T-cell (primary cell): Measurements from ENCODE around the gene ACTN1. TPM values are rescaled to one million over a fixed set of nuclear protein-coding genes. Genes with fewer than 3 reads are reported as not detected.

ENCODE experiments used
- ATAC-seq, 4 experiments: fragments of 200-7000 bp in 3 of 4; fragments of 150-1000 bp in 1 of 4; cut with Tn5 transposase; replicated peaks in 1 of 4; 1 replicate in 3 of 4; 2 replicates in 1 of 4; pipeline ENCODE4 v1.10.0; 2021; ENCODE audit warnings: moderate library complexity in 3 of 4, mild to moderate bottlenecking in 2 of 4, moderate number of reproducible peaks in 1 of 4
- CTCF ChIA-PET, 2 donors: fragments of 300-600 bp; sonication (Branson Sonifier 250); formaldehyde crosslinking; loops; one replicate each; lab custom pipeline; 2022; ENCODE audit warnings: antibody characterized with exemption in 2 of 2; lab: Charles Lee
- POLR2A ChIA-PET, 2 donors: fragments of 300-600 bp; sonication (Branson Sonifier 250); formaldehyde crosslinking; loops; one replicate each; lab custom pipeline; 2022; ENCODE audit warnings: antibody characterized with exemption in 2 of 2; lab: Charles Lee
- DNase-seq, 35 experiments: peaks; one replicate each; pipeline versions ENCODE4 v3.0.0 to v3.0.0-alpha.2; 2013 to 2023
- H3K27ac ChIP-seq: one replicate; pipeline ENCODE4 v1.5.1; 2013; ENCODE audit warnings: low read length
- H3K27me3 ChIP-seq, 2 experiments: replicated peaks in 1 of 2; 1 replicate in 1 of 2; 2 replicates in 1 of 2; pipeline versions ENCODE4 v1.6.1 to v1.7.0; 2013; ENCODE audit warnings: low read length in 1 of 2, mixed read lengths in 1 of 2; ENCODE audit not compliant: control insufficient read depth in 2 of 2, insufficient read depth in 2 of 2; ENCODE audit errors: extremely low read depth in 1 of 2
- H3K36me3 ChIP-seq, 2 donors: 1 replicate in 1 of 2; 2 replicates in 1 of 2; pipeline versions ENCODE4 v1.6.1 to v1.7.0; 2013; ENCODE audit warnings: low read length in 1 of 2; ENCODE audit not compliant: control insufficient read depth in 2 of 2, insufficient read depth in 1 of 2; ENCODE audit errors: extremely low read depth in 1 of 2
- H3K4me1 ChIP-seq, 2 experiments: 1 replicate in 1 of 2; 2 replicates in 1 of 2; pipeline versions ENCODE4 v1.6.1 to v1.7.0; 2013; ENCODE audit warnings: low read length in 2 of 2, mixed read lengths in 1 of 2; ENCODE audit not compliant: insufficient read depth in 2 of 2, control insufficient read depth in 1 of 2; ENCODE audit errors: extremely low read depth in 1 of 2
- H3K4me3 ChIP-seq, 2 donors: 1 replicate in 1 of 2; 2 replicates in 1 of 2; pipeline versions ENCODE4 v1.5.1 to v1.7.0; 2013; ENCODE audit warnings: mild to moderate bottlenecking in 2 of 2, low read length in 1 of 2, moderate library complexity in 1 of 2; ENCODE audit not compliant: control insufficient read depth in 1 of 2; ENCODE audit errors: extremely low read depth in 1 of 2
- H3K9me3 ChIP-seq: 2 replicates; pipeline ENCODE4 v1.7.0; 2013
- H3K27ac Mint-ChIP-seq, 2 donors: one replicate each; pipeline ENCODE4 v1.8.0; 2020 to 2021; ENCODE audit warnings: mild to moderate bottlenecking in 2 of 2, mixed read lengths in 2 of 2
- H3K27me3 Mint-ChIP-seq, 2 donors: one replicate each; pipeline ENCODE4 v1.8.0; 2021 to 2022; ENCODE audit warnings: mixed read lengths in 2 of 2
- H3K36me3 Mint-ChIP-seq: one replicate; pipeline ENCODE4 v1.8.0; 2021; ENCODE audit warnings: mixed read lengths
- H3K4me1 Mint-ChIP-seq, 3 donors: one replicate each; pipeline ENCODE4 v1.8.0; 2020 to 2022; ENCODE audit warnings: mixed read lengths in 3 of 3, mild to moderate bottlenecking in 1 of 3
- H3K4me3 Mint-ChIP-seq, 3 donors: one replicate each; pipeline ENCODE4 v1.8.0; 2020 to 2022; ENCODE audit warnings: mild to moderate bottlenecking in 3 of 3, mixed read lengths in 3 of 3, moderate library complexity in 3 of 3
- H3K9me3 Mint-ChIP-seq, 3 donors: one replicate each; pipeline ENCODE4 v1.8.0; 2020 to 2022; ENCODE audit warnings: mixed read lengths in 3 of 3
- WGBS: methylation state at CpG from one replicate; pipeline ENCODE4 v1.1.5; 2013; ENCODE audit warnings: missing lambda C conversion rate; ENCODE audit not compliant: insufficient coverage; 5-methylcytosine and 5-hydroxymethylcytosine counted together
- total RNA-seq, 35 experiments: library from RNA in 6 of 35; stranded (reverse) in 6 of 35; fragments of 120-200 nt in 1 of 35; gene quantifications; one replicate each; pipeline versions ENCODE4 v1.2.1 to v1.2.4 and lab custom pipeline; 2013 to 2026

Gene ACTN1
- total RNA-seq, 5 donors from 2014 or later (not counting 1 experiment from before 2014, with no cell fraction given), result 84.8 to 219 (median 122) TPM

DNA sequence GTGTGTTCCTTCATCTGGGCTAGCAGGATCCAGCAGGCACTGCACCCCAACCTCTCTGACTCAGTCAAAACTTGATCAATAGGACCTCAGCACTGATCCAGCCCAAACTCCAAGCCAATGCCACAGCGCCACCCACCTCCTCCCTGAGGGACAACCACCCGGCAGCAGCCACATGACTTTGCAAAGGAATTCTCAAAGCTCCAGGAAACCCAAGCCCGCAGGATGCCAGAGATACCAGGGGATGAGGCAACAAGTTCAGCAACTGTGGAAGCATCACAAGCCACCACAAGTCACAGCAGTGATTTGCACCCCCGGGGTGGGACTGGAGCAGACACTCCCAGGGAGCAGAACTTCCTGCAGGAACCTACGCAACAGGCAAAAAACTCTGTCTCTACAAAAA lies 37.3 kb downstream of the ACTN1 start:
- no peaks in the 10 kb centered on the region for H3K9me3 Mint-ChIP-seq
- Histone ChIP-seq H3K36me3 (peaks cover 4 to 6% of the 10 kb centered on the region in 2 donors), H3K4me1 (peaks cover 27 to 89% of the 10 kb centered on the region in 2 experiments), H3K27me3 (no peaks in the 10 kb centered on the region), H3K9me3 (no peaks in the 10 kb centered on the region), H3K27ac (no peak overlapping the region), H3K4me3 (no peak overlapping the region)
- H3K4me3 Mint-ChIP-seq, result no peak overlapping the region
- DNase-seq (no peak), ATAC-seq (no peak)
- peak overlapping the region; percentile 28 to 82 for H3K27ac Mint-ChIP-seq
- peaks cover 90 to 92% (median 90%) of the 10 kb centered on the region in 3 donors for H3K4me1 Mint-ChIP-seq
- ChIA-PET POLR2A (no interaction called here), CTCF (no interaction called here)
- H3K36me3 Mint-ChIP-seq, result no peaks in the 10 kb centered on the region
- no peaks in the 10 kb centered on the region for H3K27me3 Mint-ChIP-seq
- WGBS, result 88% methylated on average over 3 of the region's 5 CpGs

- Mint-ChIP-seq H3K4me3 (peak overlapping the region in 1 of 3 donors; percentile 28), H3K4me1 (peaks cover 89 to 92% (median 90%) of the 10 kb centered on the region in 3 donors)
- CTCF ChIA-PET, result no interaction called here
Observed at GRCh38 chr14:68940614-68941185, 38.4 kb downstream of the ACTN1 start.

DNA sequence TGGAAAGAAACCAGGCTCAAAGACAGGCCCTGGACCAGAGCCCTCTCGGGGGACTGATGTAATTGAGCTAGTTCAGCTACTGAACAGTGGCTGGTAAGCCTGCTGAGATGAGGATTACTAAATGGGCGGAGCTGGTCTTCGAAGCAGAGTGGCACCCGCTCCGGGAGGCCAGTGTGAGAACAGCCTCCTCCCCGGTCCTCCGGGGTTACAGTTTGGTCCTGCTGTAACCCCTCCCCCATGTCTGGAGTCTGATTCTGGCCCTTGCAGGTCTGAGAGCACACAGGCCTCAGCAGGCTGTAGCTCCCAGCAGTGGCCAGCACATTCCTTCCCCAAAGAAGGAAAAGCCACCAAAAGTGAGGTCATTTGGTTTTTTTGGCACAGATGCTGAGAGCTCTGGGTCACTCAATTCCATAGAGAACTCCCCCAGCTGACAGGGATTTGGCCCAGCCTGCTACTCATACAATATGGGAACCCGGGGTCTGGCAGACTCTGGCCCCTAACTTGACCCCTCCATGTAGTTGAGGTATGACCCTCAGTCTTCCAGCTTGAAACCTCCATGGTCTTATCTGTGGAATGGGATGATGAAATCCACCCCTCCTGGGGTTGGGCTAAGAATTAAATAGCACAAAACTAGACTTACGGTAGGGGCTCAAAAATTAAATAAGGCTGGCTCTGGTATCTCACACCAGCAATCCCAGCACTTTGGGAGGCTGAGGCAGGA lies 39.0 kb downstream of the ACTN1 start:
- Mint-ChIP-seq H3K9me3 (no peaks in the 10 kb centered on the region), H3K27ac (peak overlapping the region in 1 of 2 donors; percentile 82), H3K4me3 (peak overlapping the region in 1 of 3 donors; percentile 62), H3K4me1 (peaks cover 86 to 92% (median 86%) of the 10 kb centered on the region in 3 donors), H3K36me3 (peaks cover 7% of the 10 kb centered on the region), H3K27me3 (no peaks in the 10 kb centered on the region)
- no peaks in the 10 kb centered on the region for H3K27me3 ChIP-seq
- no peaks in the 10 kb centered on the region for H3K9me3 ChIP-seq
- no peak overlapping the region for H3K27ac ChIP-seq
- CTCF ChIA-PET, result interaction anchor here in 1 of 2 donors (0.5 to 1.6 kb wide), 2 partner anchors 17 to 29 kb away, joined by 4 to 5 read pairs; no protein-coding TSS in a partner anchor
- WGBS, result 86% methylated on average over 8 of the region's 9 CpGs
- H3K36me3 ChIP-seq, result peaks cover 4 to 6% of the 10 kb centered on the region in 2 donors
- H3K4me1 ChIP-seq, result peaks cover 17 to 87% of the 10 kb centered on the region in 2 experiments
- H3K4me3 ChIP-seq, result no peak overlapping the region
- ATAC-seq (peak in 2 of 4 experiments; percentile 31 to 33), DNase-seq (no peak)
- POLR2A ChIA-PET, result no interaction called here

More at GRCh38 chr14:68940614-68941185, 38.4 kb downstream of the ACTN1 start:
- no peak overlapping the region for H3K27ac ChIP-seq
- ATAC-seq, result no peak
- peak overlapping the region; percentile 73 to 82 for H3K27ac Mint-ChIP-seq
- 65% methylated on average over 2 of the region's 3 CpGs for WGBS
- H3K36me3 ChIP-seq, result peaks cover 4 to 6% of the 10 kb centered on the region in 2 donors
- no peak for DNase-seq
- no peaks in the 10 kb centered on the region for H3K27me3 ChIP-seq
- H3K27me3 Mint-ChIP-seq, result no peaks in the 10 kb centered on the region
- H3K9me3 Mint-ChIP-seq, result no peaks in the 10 kb centered on the region
- no peak overlapping the region for H3K4me3 ChIP-seq
- peaks cover 18 to 89% of the 10 kb centered on the region in 2 experiments for H3K4me1 ChIP-seq
- H3K36me3 Mint-ChIP-seq, result peaks cover 7% of the 10 kb centered on the region
- POLR2A ChIA-PET, result interaction anchor here in 1 of 2 donors (0.6 kb wide), 1 partner anchor 24 kb away, joined by 3 read pairs; no protein-coding TSS in a partner anchor
- H3K9me3 ChIP-seq, result no peaks in the 10 kb centered on the region

DNA sequence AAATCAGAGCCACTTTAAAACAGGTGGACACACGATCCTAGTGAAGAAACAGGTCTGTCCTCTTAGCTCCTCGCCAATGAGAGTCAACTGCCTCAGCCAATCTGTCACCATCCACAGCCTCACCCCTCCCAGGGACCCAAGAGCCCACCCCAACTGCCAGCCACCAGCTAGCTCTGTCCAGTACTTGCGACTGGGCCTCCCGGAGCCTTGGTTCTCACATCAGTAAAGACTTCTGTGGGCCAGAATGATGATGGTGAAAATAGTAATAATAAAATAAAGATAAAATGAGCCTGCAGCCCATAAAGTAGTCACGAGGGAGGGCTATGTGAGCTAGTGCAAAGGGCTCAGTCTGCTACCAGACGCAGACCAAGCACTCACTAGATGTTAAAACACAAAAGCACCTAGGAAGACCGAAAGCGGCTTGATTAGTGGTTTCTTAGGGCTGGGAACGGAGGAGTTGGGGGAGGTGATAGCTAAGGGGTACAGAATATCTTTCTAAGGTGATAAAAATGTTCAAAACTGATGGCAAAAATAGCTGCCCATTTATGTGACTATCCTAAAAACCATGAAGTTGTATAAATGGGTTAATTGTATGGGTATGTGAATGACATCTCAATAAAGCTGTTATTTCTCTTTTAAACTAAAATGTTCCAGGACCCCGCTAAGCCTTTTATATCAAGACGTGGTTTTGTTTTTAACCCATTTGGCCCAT lies 39.8 kb downstream of the ACTN1 start:
- H3K27ac ChIP-seq, result peak overlapping the region; percentile 11
- peak overlapping the region; percentile 75 to 82 for H3K27ac Mint-ChIP-seq
- H3K4me3 ChIP-seq, result no peak overlapping the region
- no peaks in the 10 kb centered on the region for H3K27me3 ChIP-seq
- no peaks in the 10 kb centered on the region for H3K27me3 Mint-ChIP-seq
- POLR2A ChIA-PET, result no interaction called here
- WGBS, result 100% methylated on average over 1 of the region's 11 CpGs
- ATAC-seq (peak in 1 of 4 experiments; percentile 26), DNase-seq (no peak)
- CTCF ChIA-PET, result interaction anchor here in 1 of 2 donors (0.5 to 1.6 kb wide), 2 partner anchors 18 to 28 kb away, joined by 4 to 5 read pairs; no protein-coding TSS in a partner anchor
- peaks cover 4 to 6% of the 10 kb centered on the region in 2 donors for H3K36me3 ChIP-seq
- no peaks in the 10 kb centered on the region for H3K9me3 ChIP-seq
- peaks cover 17 to 80% of the 10 kb centered on the region in 2 experiments for H3K4me1 ChIP-seq
- peaks cover 85 to 88% (median 85%) of the 10 kb centered on the region in 3 donors for H3K4me1 Mint-ChIP-seq
- H3K36me3 Mint-ChIP-seq, result peaks cover 7% of the 10 kb centered on the region
- H3K4me3 Mint-ChIP-seq, result peak overlapping the region in 1 of 3 donors; percentile 62
- no peaks in the 10 kb centered on the region for H3K9me3 Mint-ChIP-seq

DNA sequence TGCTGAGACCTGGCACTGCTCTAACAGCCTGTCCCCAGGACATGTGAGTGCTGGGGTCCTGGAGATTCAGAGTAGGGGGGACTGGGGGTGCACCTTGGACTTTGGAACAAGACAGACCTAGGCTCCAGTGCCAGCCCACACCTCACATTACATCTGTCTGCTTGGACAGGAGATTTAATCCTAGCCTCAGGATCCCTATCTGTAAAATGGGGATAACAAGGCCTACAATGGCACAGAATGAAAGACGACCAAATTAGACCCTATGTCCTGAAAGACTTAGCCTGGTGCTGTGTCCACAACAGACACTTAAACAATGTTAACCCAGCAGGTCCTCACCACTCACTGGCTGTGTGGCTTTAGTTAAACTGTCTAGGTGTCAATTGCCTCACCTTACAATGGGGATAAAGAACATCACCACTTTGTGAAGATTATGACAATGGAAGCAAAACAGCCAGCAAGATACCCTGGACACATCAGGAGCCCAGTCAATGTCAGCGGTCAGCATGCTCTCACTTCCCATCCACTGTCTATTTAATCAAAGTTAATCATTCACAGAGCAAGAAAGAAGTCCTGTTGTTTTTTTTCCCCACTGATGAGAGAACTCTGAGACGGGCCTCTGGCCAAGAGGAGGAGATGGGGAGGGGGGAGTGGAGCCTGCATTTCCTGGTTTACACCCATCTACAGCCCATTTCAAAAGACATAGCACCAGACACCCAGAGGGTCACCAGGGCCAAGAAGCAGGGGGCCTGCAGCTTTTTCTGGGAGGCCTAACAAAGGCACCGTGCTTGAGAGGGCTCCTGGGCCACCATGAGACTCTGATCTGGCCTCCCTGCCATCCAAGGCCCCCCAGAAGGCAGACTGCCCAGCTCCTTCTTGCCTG lies 40.6 kb downstream of the ACTN1 start:
- Mint-ChIP-seq H3K9me3 (no peaks in the 10 kb centered on the region), H3K36me3 (peaks cover 7% of the 10 kb centered on the region), H3K27ac (peak overlapping the region; percentile 75 to 82), H3K4me1 (peaks cover 85 to 86% (median 85%) of the 10 kb centered on the region in 3 donors), H3K27me3 (no peaks in the 10 kb centered on the region), H3K4me3 (peak overlapping the region in 2 of 3 donors; percentile 22 to 62)
- Histone ChIP-seq H3K27me3 (no peaks in the 10 kb centered on the region), H3K9me3 (no peaks in the 10 kb centered on the region), H3K4me3 (peak overlapping the region in 1 of 2 donors; percentile 29), H3K27ac (peak overlapping the region; percentile 11), H3K36me3 (peaks cover 4 to 6% of the 10 kb centered on the region in 2 donors), H3K4me1 (peaks cover 17 to 74% of the 10 kb centered on the region in 2 experiments)
- no peak for DNase-seq
- ATAC-seq, result peak in 1 of 4 experiments; percentile 34
- POLR2A ChIA-PET, result no interaction called here
- WGBS, result 84% methylated on average over 2 of the region's 4 CpGs
- CTCF ChIA-PET, result interaction anchor here in 1 of 2 donors (1.6 kb wide), 1 partner anchor 27 kb away, joined by 5 read pairs; no protein-coding TSS in a partner anchor
